Body of pancreas (tissue), 4 donors: ENCODE measurements around the gene USP49.

Experiments
- POLR2A ChIP-seq, 3 donors: fragments of 450-650 bp; IDR thresholded peaks; one replicate each; pipeline ENCODE4 v1.6.1; 2016; ENCODE audit warnings: antibody characterized with exemption in 3 of 3, mild to moderate bottlenecking in 2 of 3
- TF ChIP-seq, protein P1 (sequence below), 7 experiments: fragments of 450-650 bp in 4 of 7; fragments of 200-600 bp in 3 of 7; sonication (generic) in 3 of 7; IDR thresholded peaks; one replicate each; pipeline ENCODE4 v1.5.1; 2016 to 2019; ENCODE audit warnings: antibody characterized with exemption in 7 of 7

- TF ChIP-seq, protein P1, sequence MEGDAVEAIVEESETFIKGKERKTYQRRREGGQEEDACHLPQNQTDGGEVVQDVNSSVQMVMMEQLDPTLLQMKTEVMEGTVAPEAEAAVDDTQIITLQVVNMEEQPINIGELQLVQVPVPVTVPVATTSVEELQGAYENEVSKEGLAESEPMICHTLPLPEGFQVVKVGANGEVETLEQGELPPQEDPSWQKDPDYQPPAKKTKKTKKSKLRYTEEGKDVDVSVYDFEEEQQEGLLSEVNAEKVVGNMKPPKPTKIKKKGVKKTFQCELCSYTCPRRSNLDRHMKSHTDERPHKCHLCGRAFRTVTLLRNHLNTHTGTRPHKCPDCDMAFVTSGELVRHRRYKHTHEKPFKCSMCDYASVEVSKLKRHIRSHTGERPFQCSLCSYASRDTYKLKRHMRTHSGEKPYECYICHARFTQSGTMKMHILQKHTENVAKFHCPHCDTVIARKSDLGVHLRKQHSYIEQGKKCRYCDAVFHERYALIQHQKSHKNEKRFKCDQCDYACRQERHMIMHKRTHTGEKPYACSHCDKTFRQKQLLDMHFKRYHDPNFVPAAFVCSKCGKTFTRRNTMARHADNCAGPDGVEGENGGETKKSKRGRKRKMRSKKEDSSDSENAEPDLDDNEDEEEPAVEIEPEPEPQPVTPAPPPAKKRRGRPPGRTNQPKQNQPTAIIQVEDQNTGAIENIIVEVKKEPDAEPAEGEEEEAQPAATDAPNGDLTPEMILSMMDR (IDR thresholded peaks at IDR 0.05), result no peak
- no peak for TF ChIP-seq POLR2A (IDR thresholded peaks at IDR 0.05)
Observed at GRCh38 chr6:41937472-41937860, 42.3 kb upstream of the USP49 start.
